ENCODE measurements around the gene BCAS3.

The BCAS3 gene

DNA sequence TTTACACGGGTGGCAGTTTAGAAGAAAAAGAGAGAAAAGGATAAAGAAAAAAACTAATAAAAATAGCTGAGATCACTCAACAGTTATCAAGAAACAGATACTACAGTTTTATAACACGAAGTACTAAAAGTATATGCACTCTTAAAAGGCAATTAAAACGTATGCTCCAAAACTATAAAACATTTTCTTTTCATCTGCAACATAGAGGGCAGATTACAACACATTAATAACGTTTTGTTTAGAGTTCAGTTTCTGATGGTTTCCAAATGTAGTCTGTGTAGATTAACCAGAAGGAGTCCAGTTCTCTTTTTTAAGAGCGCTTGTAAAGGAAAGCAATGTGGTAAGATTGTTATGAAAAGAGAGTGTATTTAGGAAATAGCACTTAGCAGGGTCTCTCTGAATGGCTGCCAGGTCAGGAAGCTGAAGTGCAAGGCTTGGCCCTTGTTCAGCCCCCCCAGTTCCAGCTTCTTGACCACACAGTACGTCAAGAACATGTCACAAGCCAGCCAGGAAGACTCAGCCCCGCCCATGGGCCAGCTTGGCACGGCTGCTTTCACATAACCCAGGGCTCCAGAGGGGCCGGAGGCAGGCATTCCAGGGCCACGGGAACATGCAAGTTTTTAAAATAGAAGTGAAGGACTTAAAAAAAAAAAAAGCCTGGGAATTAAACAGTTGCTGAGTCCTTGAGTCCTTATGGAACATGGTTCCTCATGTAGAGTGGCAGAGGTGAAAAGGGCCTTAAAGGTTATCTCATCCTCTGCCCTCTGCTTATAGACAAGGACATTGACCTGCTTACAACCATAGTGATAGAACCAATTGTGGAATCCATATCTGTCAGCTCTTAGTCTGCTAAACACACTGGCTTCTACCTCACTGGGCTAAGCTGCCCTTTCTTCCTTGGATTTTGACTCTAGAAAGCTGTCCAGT is 574.6 kb downstream of the BCAS3 start:
- DNase-seq (ENCODE audit: low read depth) = no peak

- DNase-seq (ENCODE audit: low read depth) = no peak
Measured at GRCh38 chr17:61253362-61253761, 575.7 kb downstream of the BCAS3 start.

GRCh38 chr17:61253937-61254574 is 576.4 kb downstream of the BCAS3 start:
- DNase-seq (ENCODE audit: low read depth) = no peak

DNA sequence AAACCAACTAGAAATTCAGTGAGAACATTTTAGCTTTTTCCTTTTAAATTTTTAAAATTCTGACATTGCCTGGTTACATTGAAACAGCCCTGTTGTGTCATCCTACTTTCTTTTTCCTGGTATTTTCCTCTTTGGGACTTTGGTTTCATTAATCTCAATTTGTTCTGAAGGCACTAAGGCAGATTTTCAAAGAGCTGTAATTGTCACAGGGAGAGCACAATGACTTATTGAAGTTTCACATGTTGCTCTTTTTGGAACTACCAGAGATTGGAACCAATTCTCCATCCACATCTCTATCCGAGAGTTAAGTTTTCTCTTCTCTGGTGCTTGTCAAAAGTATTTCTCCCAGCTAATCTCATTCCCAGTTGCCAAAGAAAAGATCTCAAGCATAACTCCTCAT is 577.3 kb downstream of the BCAS3 start:
- no peak for DNase-seq (ENCODE audit: low read depth)

GRCh38 chr17:61255647-61256046 is 578.0 kb downstream of the BCAS3 start:
- no peak for DNase-seq (ENCODE audit: low read depth)

DNA sequence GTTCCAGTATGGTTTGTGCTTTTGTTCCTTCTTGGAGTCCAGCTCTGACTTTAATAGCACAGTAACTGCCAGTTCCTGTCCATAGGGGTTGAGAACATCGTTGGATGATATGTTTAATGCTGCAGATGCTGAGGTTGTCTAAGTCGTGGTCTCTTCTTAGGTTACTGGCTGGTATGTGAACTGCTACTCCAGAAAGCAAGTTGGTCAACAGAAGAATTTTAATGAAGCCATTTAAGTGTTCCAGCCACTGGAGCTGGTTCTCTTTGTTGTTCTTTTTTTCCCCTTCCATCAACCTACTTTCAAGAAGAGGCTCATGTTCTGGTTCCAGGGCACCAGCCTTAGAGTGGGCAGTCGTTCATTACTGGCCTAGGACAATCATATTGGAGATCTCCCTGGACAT is 581.7 kb downstream of the BCAS3 start:
- no peak for DNase-seq (ENCODE audit: low read depth)

GRCh38 chr17:61260071-61260797 is 582.6 kb downstream of the BCAS3 start:
- DNase-seq (ENCODE audit: low read depth) = no peak

GRCh38 chr17:61261001-61261637 is 583.5 kb downstream of the BCAS3 start:
- no peak for DNase-seq (ENCODE audit: low read depth)

- DNase-seq (ENCODE audit: low read depth) = no peak
Measured at GRCh38 chr17:61265397-61265796, 587.7 kb downstream of the BCAS3 start.

- no peak for DNase-seq (ENCODE audit: low read depth)
Measured at GRCh38 chr17:61267847-61268246, 590.2 kb downstream of the BCAS3 start.

DNA sequence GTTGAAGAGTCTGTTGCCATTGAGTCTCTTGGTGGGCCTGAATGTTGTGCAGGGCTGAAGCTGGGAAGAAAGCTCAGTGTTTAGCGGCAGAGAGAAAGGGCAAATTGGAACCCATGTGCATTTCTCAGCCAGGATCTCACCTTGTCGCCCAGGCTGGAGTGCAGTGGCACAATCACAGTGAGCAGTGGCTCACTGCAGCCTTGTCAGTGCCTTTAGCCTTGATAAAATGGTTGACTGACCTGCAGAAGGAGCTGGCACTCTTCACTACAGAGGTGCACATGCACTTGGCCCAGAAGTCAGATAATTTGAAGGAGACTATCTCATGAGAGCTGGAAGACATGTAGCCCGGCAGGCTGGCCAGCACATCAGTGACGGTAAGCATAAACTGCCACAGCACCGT is 597.7 kb downstream of the BCAS3 start:
- DNase-seq (ENCODE audit: low read depth) = no peak

DNA sequence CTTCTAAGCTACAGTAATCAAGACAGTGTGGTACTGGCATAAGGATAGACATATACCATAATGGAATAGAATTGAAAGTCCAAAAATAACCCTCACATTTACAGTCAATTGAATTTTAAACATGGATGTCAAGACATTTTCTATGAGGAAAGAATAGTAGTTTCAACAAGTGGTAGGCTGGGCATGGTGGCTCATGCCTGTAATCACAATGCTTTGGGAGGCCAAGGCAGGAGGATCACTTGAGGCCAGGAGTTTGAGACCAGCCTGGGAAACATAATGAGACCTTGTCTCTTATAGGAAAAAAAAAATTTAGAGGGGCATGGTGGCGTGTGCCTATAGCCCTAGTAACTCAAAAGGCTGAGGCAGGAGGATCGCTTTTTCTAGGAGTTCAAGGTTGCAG is 599.2 kb downstream of the BCAS3 start:
- no peak for DNase-seq (ENCODE audit: low read depth)

GRCh38 chr17:61279476-61280145 is 602.0 kb downstream of the BCAS3 start:
- DNase-seq (ENCODE audit: low read depth) = no peak

DNA sequence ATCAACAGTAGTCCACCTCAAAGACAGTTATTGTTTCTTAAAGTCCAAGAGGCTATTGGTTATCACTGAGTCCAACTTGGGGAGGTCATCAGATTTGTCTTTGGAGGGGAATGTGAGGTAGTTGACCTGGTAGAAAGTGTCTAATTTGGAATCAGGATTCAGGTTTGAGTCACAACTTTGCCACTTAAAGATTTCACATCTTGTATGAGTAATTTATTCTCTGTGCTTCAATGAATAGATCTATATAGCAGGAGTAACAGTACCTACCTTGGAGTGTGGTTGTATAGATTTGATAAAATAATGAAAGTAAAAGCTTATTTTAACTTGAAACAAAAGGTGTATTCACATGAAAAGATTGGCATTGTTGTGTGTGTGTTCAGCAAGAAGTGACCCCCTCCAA is 602.7 kb downstream of the BCAS3 start:
- no peak for DNase-seq (ENCODE audit: low read depth)

DNA sequence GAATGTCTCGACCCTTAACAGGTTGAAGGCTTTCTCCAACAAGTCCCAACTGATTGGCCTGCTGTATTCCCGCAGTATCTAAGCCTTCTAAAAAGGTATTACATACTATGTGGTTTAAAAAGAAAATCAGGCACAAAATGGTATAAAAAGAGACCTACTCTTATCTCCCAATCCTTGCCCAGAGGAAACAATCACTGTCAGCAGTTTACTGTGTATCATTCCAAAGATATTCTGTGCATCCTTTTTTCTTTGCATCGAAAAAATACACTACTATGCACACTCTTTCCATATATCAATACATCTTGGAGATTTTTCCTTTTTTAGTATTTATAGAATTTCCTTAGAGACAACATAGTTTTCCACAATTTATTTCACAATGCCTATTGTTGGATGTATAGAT is 603.2 kb downstream of the BCAS3 start:
- DNase-seq (ENCODE audit: low read depth) = no peak

DNA sequence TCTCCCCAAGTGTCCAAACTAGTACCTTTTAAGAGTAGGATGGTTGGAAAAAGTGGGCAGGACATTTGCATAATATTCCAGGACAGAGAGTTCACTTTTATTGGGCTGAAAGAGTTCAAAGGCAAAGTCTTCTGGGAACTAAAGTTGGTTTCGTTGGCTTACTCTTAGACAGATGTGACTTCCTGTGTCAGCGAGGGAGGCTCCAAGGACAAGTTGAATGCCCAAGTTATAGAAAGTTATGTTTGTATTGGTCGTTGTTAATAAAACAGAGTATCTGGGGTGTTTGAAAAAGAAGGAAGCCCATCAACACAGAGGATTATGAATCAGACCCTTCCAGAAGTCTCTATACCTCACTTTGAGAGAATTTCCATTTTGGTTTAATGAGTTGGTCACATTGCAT is 604.7 kb downstream of the BCAS3 start:
- no peak for DNase-seq (ENCODE audit: low read depth)

DNA sequence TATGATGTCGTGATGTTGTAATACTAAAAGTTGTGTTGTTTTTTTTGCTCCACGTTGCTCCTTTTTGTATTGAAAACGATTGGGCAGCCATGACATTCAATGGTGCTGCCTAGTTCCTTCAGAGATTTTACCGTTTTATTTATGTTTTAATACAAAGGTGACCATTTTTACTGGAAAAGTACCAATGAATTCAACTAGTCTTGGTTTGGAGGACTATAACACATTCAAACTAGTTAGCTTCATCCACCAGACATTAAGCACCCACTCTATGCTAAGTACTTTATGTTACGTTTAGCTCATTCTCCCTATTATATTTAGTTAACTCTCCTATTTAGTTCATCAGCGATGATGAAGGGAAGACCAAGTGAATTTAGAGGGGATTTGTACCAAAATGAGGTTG is 605.4 kb downstream of the BCAS3 start:
- DNase-seq (ENCODE audit: low read depth) = no peak

DNA sequence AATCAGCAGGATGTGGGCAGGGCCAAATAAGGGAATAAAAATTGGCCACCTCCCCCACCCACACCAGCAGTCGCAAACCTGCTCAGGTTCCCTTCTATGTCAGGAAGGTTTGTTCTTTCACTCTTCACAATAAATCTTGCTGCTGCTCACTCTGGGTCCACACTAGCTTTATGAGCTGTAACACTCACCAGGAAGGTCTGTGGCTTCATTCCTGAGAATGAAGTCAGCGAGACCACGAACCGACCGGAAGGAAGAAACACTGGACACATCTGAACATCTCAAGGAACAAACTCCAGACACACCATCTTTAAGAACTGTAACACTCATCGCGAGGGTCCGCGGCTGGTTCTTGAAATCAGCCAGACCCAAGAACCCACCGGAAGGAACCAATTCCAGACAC is 606.5 kb downstream of the BCAS3 start:
- no peak for DNase-seq (ENCODE audit: low read depth)

- no peak for DNase-seq (ENCODE audit: low read depth)
Measured at GRCh38 chr17:61284746-61285145, 607.1 kb downstream of the BCAS3 start.

DNA sequence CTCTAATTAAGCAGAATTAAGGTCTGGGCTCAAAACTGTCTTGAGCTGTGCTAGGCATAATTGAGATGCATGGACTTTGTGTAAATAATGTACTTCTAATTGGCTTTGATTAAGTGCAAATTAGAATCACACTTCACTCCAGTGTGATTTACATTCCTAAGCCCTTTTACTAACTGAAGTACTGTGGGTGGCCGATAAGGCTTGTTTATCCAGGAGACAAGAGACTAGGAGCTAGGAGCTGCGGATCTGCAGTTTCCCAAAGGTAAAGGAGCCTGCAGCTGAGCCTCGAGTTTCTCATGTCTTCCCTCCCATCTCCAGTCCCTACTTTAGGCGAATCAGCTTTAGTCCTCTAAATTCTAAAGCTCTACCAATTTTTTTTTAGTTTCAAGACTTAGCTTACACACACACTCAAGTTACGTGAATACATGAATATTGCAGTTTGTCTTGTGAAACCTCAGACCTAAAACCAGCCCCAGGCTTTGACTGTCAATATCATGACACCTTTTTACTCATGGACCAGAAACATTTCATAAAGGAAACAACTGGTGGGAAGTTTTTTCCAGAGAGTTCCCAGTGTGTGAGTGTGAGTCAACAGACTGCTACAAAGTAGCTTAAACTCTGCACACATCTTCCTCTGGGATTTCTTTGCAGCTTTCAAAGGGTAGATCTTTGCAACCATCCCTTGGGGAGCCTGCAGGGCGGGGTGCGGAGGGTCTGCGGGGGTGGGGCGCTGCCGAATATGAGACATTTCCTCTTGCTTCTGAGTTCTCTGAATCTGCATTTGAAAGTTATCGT is 608.1 kb downstream of the BCAS3 start:
- no peak for DNase-seq (ENCODE audit: low read depth)

DNA sequence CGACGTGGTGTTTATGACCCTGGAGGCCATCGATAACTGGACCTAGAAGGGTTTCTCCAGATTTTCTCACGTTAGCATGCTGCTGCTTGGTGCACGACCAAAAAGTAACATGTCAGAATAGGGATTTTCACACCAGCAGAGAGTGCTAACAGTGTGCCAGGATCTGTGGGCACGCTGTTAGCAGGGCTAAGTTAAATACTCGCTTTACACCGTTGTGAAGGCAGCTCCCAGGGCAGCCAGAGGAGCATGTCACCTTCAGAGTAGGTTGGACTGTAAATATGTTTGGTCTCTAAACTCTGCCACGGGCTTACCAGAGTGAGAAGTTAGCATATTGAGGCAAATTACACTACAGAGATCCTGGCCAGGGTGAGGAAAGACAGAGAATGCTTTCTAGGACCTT is 608.8 kb downstream of the BCAS3 start:
- no peak for DNase-seq (ENCODE audit: low read depth)
